GM23248 (cell line): ENCODE measurements around the gene SNTG2. TPM values are rescaled to one million over a fixed set of nuclear protein-coding genes. Genes with fewer than 3 reads are reported as not detected.

Experiments
- DNase-seq: peaks from one replicate; pipeline ENCODE4 v3.0.0-alpha.2; 2015
- H2AFZ ChIP-seq: fragments of 200-600 bp; sonication (generic); 2 replicates; pipeline ENCODE4 v1.6.1; 2016; ENCODE audit warnings: antibody characterized with exemption
- H3F3A ChIP-seq: fragments of 200-600 bp; sonication (generic); 2 replicates; pipeline ENCODE4 v1.6.1; 2016; ENCODE audit warnings: mild to moderate bottlenecking, antibody characterized with exemption, mixed run types; ENCODE audit not compliant: insufficient read depth
- H3K27ac ChIP-seq: fragments of 200-600 bp; sonication (generic); 2 replicates; pipeline ENCODE4 v1.5.1; 2016; ENCODE audit warnings: mild to moderate bottlenecking
- H3K27me3 ChIP-seq: fragments of 200-600 bp; sonication (generic); replicated peaks from 2 replicates; pipeline ENCODE4 v1.6.1; 2016; ENCODE audit warnings: mild to moderate bottlenecking; ENCODE audit not compliant: insufficient read depth
- H3K36me3 ChIP-seq: fragments of 200-600 bp; sonication (generic); 2 replicates; pipeline ENCODE4 v1.6.1; 2016; ENCODE audit warnings: low read depth, mild to moderate bottlenecking
- H3K4me1 ChIP-seq: fragments of 200-600 bp; sonication (generic); 2 replicates; pipeline ENCODE4 v1.6.1; 2016; ENCODE audit warnings: mild to moderate bottlenecking; ENCODE audit not compliant: insufficient read depth
- H3K4me2 ChIP-seq: fragments of 200-600 bp; sonication (generic); one replicate; pipeline ENCODE4 v1.6.1; 2016; ENCODE audit warnings: mild to moderate bottlenecking; ENCODE audit not compliant: unreplicated experiment
- H3K4me3 ChIP-seq: fragments of 200-600 bp; sonication (generic); 2 replicates; pipeline ENCODE4 v1.5.1; 2016; ENCODE audit warnings: mild to moderate bottlenecking
- H3K79me2 ChIP-seq: fragments of 200-600 bp; sonication (generic); 2 replicates; pipeline ENCODE4 v1.6.1; 2016; ENCODE audit warnings: mild to moderate bottlenecking; ENCODE audit not compliant: insufficient read depth
- H3K9ac ChIP-seq: fragments of 200-600 bp; sonication (generic); 2 replicates; pipeline ENCODE4 v1.6.1; 2016; ENCODE audit warnings: mild to moderate bottlenecking
- H3K9me2 ChIP-seq: fragments of 200-600 bp; sonication (generic); 2 replicates; pipeline ENCODE4 v1.6.1; 2016; ENCODE audit warnings: mixed run types, mild to moderate bottlenecking, moderate library complexity; ENCODE audit not compliant: insufficient read depth
- H3K9me3 ChIP-seq: fragments of 200-600 bp; sonication (generic); one replicate; pipeline ENCODE4 v1.6.1; 2017; ENCODE audit warnings: low read depth
- H4K20me1 ChIP-seq: fragments of 200-600 bp; sonication (generic); 2 replicates; pipeline ENCODE4 v1.6.0; 2016; ENCODE audit not compliant: insufficient read depth
- EZH2 ChIP-seq: fragments of 200-600 bp; sonication (generic); IDR thresholded peaks from 2 replicates; pipeline ENCODE4 v1.6.1; 2018; ENCODE audit warnings: antibody characterized with exemption, mild to moderate bottlenecking; ENCODE audit not compliant: insufficient read depth, poor library complexity, severe bottlenecking
- EZH2phosphoT487 ChIP-seq: fragments of 200-600 bp; sonication (generic); IDR thresholded peaks from 2 replicates; pipeline ENCODE4 v1.6.1; 2018; ENCODE audit warnings: antibody characterized with exemption, moderate library complexity, mild to moderate bottlenecking, low read depth; ENCODE audit not compliant: insufficient read depth
- WGBS, 2 experiments: methylation state at CpG; one replicate each; pipeline ENCODE4 v1.1.6; 2015 to 2017; ENCODE audit warnings: low lambda C conversion rate in 2 of 2, low coverage in 1 of 2; ENCODE audit errors: missing lambda C conversion rate in 2 of 2; 5-methylcytosine and 5-hydroxymethylcytosine counted together
- in situ Hi-C: fragments of 300-500 bp; cut with MboI; formaldehyde crosslinking; loops from 2 replicates; pipeline ENCODE4 v1.15.0; 2020
- polyA plus RNA-seq: library from polyadenylated mRNA; unstranded; fragments of >200 nt; fragmentation: Nextera tagmentation; extraction: Ambion mirVana; gene quantifications from 2 replicates; pipeline ENCODE4 v1.2.1, GENCODE V29; 2016
- total RNA-seq: library from RNA; depleted of rRNA; stranded (reverse); fragments of >200 nt; shearing (Covaris generic); gene quantifications from 2 replicates; pipeline ENCODE4 v1.2.3, GENCODE V29; 2014

Gene SNTG2
- total and polyA plus RNA-seq, 2 experiments from 2014 or later = not detected

DNA sequence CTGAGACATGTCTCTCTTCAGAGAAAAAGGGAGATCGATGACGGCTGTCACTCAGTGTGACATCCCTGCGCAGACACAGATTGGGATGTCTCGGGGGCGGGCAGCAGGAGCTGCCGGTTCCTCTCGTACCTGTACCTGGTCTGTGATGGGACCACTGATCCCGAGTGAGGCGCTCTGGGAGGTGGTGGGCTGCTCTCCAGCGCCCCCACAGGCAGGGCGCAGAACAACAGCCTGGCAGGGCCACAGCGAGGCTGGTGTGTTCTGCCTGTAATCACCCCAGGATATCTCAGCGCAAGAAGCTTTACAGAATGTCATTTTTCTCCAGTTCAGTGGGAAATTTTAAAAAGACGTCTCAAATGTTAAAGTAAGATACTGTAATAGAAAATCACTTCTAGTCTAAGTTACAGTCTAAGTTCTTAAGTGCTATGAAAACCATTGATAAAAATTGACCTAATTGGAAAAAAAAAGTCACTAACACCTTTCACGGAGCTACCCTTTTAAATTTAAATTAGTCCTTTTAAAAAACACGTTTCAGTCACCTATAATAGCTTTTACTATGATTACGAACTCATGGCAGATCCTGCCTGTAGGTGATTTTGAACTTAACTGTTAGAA lies 189.8 kb downstream of the SNTG2 start:
- Histone ChIP-seq H3K9ac (no peak overlapping the region), H2AFZ (no peak overlapping the region), H3K9me3 (no peaks in the 10 kb centered on the region), H3K4me3 (no peak overlapping the region), H3K4me2 (no peak overlapping the region), H3K4me1 (no peaks in the 10 kb centered on the region), H4K20me1 (no peaks in the 10 kb centered on the region), H3K36me3 (no peaks in the 10 kb centered on the region), H3K9me2 (no peaks in the 10 kb centered on the region), H3K79me2 (no peaks in the 10 kb centered on the region), H3K27ac (no peak overlapping the region), H3K27me3 (peaks cover 10% of the 10 kb centered on the region; the same call in 1 of the 2 replicates), H3F3A (no peaks in the 10 kb centered on the region)
- TF ChIP-seq EZH2 = no peak
- no peak for TF ChIP-seq EZH2phosphoT487
- in situ Hi-C loops = no loop called here
- 28 to 29% methylated on average over 17 of the region's 17 CpGs for WGBS, 2 experiments
- DNase-seq = peak; percentile 28

GRCh38 chr2:1141079-1141478 lies 190.4 kb downstream of the SNTG2 start:
- H2AFZ ChIP-seq = no peak overlapping the region
- no peak overlapping the region for H3K9ac ChIP-seq
- WGBS, 2 experiments = 43 to 47% methylated on average over 7 of the region's 7 CpGs
- no peaks in the 10 kb centered on the region for H3K9me3 ChIP-seq
- no peak overlapping the region for H3K4me2 ChIP-seq
- H3K27ac ChIP-seq = no peak overlapping the region
- peaks cover 10% of the 10 kb centered on the region; the same call in 1 of the 2 replicates for H3K27me3 ChIP-seq
- H3K4me3 ChIP-seq = no peak overlapping the region
- TF ChIP-seq EZH2phosphoT487 (no peak), EZH2 (no peak)
- no peaks in the 10 kb centered on the region for H3F3A ChIP-seq
- no peaks in the 10 kb centered on the region for H3K4me1 ChIP-seq
- H3K9me2 ChIP-seq = no peaks in the 10 kb centered on the region
- no peaks in the 10 kb centered on the region for H4K20me1 ChIP-seq
- H3K36me3 ChIP-seq = no peaks in the 10 kb centered on the region
- in situ Hi-C loops = no loop called here
- DNase-seq = no peak
- no peaks in the 10 kb centered on the region for H3K79me2 ChIP-seq

- Histone ChIP-seq H3K27ac (no peak overlapping the region), H3K9me3 (no peaks in the 10 kb centered on the region), H3K36me3 (no peaks in the 10 kb centered on the region), H3K27me3 (peaks cover 5% of the 10 kb centered on the region; the same call in 1 of the 2 replicates), H3K79me2 (no peaks in the 10 kb centered on the region), H4K20me1 (no peaks in the 10 kb centered on the region), H3K4me1 (no peaks in the 10 kb centered on the region), H3K4me2 (no peak overlapping the region), H3K9me2 (no peaks in the 10 kb centered on the region), H2AFZ (no peak overlapping the region), H3F3A (no peaks in the 10 kb centered on the region), H3K4me3 (no peak overlapping the region), H3K9ac (no peak overlapping the region)
- TF ChIP-seq EZH2phosphoT487 = no peak
- no peak for TF ChIP-seq EZH2
- in situ Hi-C loops = no loop called here
- no peak for DNase-seq
- 18 to 29% methylated on average over 1 of the region's 1 CpG for WGBS, 2 experiments
Measured at GRCh38 chr2:1143129-1143528, 192.5 kb downstream of the SNTG2 start.

DNA sequence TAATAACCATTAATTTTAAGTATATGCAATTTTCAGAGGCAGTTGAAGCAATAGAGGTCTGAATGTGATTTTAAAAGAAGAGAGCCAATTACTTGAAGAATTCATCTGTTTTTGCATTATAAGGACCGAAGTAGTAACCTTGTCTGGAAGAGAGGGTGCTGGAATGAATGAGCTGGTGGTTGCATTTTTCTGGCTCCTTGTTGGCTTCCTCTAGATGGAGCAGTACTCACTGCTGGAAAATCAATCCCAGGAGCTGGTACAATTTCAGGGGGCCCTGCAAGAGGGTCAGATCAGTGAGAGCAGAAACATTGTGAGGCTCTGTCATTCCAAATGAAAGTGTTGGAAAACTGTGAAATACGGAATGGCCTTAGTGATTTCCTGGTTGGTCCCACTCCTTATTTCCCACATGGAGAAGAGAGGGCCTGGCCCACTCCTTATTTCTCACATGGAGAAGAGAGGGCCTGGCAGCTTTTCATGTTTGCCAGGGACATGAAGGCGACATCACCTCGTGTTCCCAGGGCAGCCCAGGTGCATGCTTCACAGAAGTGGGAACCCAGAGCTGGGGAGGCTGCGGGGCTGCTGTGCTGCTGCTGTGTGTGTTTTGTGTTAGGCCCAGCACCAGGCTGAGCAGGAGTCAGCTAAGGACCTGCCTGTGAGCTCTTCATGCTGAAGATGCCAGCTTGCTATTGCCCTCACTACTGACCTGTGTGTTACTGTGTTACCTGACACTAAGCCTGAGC lies 197.4 kb downstream of the SNTG2 start:
- Histone ChIP-seq H3K9me2 (no peaks in the 10 kb centered on the region), H4K20me1 (no peaks in the 10 kb centered on the region), H3K9me3 (no peaks in the 10 kb centered on the region), H3K9ac (no peak overlapping the region), H3K4me1 (no peaks in the 10 kb centered on the region), H2AFZ (no peak overlapping the region), H3K4me2 (no peak overlapping the region), H3K36me3 (no peaks in the 10 kb centered on the region), H3K27ac (no peak overlapping the region), H3K79me2 (no peaks in the 10 kb centered on the region), H3K27me3 (no peaks in the 10 kb centered on the region; the same call in 1 of the 2 replicates), H3K4me3 (no peak overlapping the region), H3F3A (no peaks in the 10 kb centered on the region)
- no peak for TF ChIP-seq EZH2
- no peak for TF ChIP-seq EZH2phosphoT487
- no peak for DNase-seq
- WGBS, 2 experiments = 20 to 22% methylated on average over 5 of the region's 5 CpGs
- in situ Hi-C loops = no loop called here
